Neutrophil (primary cell): ENCODE results near the gene DEAF1.

ENCODE experiments used
- H3K27ac ChIP-seq: fragments of 200-600 bp; sonication (generic); 2 replicates; pipeline ENCODE4 v1.5.1; 2016; ENCODE audit warnings: mild to moderate bottlenecking, moderate library complexity
- H3K27me3 ChIP-seq: fragments of 200-600 bp; sonication (generic); 2 replicates; pipeline ENCODE4 v1.6.0; 2016; ENCODE audit warnings: mild to moderate bottlenecking
- H3K36me3 ChIP-seq: fragments of 200-600 bp; sonication (generic); 2 replicates; pipeline ENCODE4 v1.5.1; 2017
- H3K4me1 ChIP-seq, 2 experiments: fragments of 200-600 bp in 1 of 2; sonication (generic) in 1 of 2; 1 replicate in 1 of 2; 2 replicates in 1 of 2; pipeline versions ENCODE4 v1.5.1 to v1.6.1; 2013 to 2016; ENCODE audit warnings: low read depth in 1 of 2, low read length in 1 of 2, mild to moderate bottlenecking in 1 of 2, moderate library complexity in 1 of 2; ENCODE audit not compliant: control insufficient read depth in 1 of 2, insufficient read depth in 1 of 2
- H3K4me3 ChIP-seq, 2 experiments: fragments of 200-600 bp in 1 of 2; sonication (generic) in 1 of 2; 1 replicate in 1 of 2; 2 replicates in 1 of 2; pipeline ENCODE4 v1.5.1; 2013 to 2016; ENCODE audit warnings: low read depth in 1 of 2, low read length in 1 of 2, mild to moderate bottlenecking in 1 of 2, moderate library complexity in 1 of 2
- H3K9me3 ChIP-seq: fragments of 200-600 bp; sonication (generic); 2 replicates; pipeline ENCODE4 v1.5.1; 2016
- CTCF ChIP-seq: fragments of 200-600 bp; sonication (generic); IDR thresholded peaks from 2 replicates; pipeline ENCODE4 v1.5.1; 2016; ENCODE audit warnings: antibody characterized with exemption

DEAF1 gene

DNA sequence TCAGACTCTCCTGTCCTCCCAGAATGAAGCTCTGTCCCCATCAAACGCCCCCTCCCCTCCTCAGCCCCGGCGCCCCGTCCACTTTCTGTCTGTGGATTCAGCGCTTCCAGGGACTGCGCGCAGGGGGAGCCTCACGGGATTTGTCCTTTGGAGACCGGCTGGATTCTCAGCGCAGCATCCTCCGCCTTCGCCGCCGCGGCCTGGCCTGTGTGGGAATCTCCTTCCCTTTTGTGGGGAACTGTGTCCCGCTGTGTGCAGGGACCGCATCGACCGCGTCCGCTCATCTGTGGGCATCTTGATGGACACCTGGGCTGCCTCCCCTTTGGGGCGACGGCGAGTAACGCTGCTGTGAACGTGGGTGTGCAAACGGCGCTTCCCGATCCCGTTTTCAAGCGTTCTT, 67.0 kb downstream of the DEAF1 start:
- no peak overlapping the region for H3K27ac ChIP-seq
- peaks cover 55% of the 10 kb centered on the region for H3K27me3 ChIP-seq
- H3K4me1 ChIP-seq: no peaks in the 10 kb centered on the region
- H3K9me3 ChIP-seq: no peaks in the 10 kb centered on the region
- no peaks in the 10 kb centered on the region for H3K36me3 ChIP-seq
- H3K4me3 ChIP-seq: no peak overlapping the region
- no peak for TF ChIP-seq CTCF

DNA sequence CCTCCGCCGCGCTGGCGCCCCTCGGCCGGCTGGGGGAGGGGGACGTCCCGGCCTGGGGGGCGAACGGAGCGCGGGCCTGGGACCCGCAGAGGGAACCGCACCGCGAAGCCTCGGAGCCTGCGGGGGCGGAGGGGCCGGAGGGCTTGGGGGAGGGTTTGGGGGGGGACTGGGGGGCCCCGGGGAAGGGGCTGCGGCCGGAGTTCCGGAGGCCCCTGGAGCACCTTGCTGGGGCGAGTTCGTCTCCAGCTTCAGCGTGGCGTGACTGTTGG, 67.8 kb downstream of the DEAF1 start:
- H3K4me3 ChIP-seq: no peak overlapping the region
- no peak for TF ChIP-seq CTCF
- H3K27ac ChIP-seq: no peak overlapping the region
- H3K27me3 ChIP-seq: peaks cover 55% of the 10 kb centered on the region
- H3K4me1 ChIP-seq: no peaks in the 10 kb centered on the region
- no peaks in the 10 kb centered on the region for H3K9me3 ChIP-seq
- no peaks in the 10 kb centered on the region for H3K36me3 ChIP-seq

DNA sequence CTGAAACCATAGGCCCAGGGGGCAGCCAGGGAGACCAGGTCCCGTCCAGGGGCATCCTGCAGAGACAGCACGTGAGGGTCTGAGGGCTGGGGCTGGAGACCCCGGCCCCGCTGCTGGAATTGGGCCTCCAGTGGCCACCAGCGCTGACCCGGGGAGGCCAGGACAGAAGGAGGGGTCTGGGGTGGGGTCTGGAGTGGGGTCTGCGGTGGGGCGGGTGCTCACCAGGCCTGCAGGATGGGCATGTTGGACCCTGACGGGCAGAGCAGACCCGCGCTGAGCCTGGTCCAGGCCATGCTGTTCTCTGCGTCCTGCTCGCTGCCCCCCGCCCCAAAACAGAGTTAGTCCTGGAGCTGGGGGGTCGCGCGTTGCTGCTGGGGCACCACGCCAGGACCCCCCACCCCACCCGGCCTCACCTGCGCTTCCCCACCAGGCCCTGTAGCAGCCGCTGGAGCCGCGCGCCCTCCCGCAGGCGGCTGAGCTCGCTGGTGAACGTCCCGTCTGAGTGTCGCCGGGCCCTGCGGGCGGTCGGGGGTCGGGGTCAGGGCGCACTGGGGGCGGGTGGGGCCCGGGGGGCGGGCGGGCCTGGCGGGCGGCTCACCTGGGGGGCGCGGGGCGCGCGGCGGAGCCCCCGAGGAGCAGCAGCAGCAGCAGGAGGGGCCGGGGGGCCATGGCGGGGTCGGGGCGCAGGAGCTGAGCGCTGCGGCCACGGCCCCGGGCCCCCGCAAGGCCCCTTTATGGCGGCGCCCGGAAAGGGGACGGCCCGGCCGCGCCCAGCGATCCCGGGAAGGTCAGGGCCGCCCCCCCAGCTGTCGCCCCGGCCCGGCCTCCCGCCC, 68.3 kb downstream of the DEAF1 start, which contains the start of gene SCT:
Gene SCT (minus strand): TSS at position 707 of the 833 bp plus-strand sequence. CDS start 38 bp downstream, at position 669.
- Histone ChIP-seq H3K36me3 (no peaks in the 10 kb centered on the region), H3K27me3 (peaks cover 55% of the 10 kb centered on the region), H3K27ac (no peak within 1 kb of the TSS), H3K9me3 (no peaks in the 10 kb centered on the region), H3K4me3 (no peak within 1 kb of the TSS), H3K4me1 (no peaks in the 10 kb centered on the region)
- TF ChIP-seq CTCF: no peak

DNA sequence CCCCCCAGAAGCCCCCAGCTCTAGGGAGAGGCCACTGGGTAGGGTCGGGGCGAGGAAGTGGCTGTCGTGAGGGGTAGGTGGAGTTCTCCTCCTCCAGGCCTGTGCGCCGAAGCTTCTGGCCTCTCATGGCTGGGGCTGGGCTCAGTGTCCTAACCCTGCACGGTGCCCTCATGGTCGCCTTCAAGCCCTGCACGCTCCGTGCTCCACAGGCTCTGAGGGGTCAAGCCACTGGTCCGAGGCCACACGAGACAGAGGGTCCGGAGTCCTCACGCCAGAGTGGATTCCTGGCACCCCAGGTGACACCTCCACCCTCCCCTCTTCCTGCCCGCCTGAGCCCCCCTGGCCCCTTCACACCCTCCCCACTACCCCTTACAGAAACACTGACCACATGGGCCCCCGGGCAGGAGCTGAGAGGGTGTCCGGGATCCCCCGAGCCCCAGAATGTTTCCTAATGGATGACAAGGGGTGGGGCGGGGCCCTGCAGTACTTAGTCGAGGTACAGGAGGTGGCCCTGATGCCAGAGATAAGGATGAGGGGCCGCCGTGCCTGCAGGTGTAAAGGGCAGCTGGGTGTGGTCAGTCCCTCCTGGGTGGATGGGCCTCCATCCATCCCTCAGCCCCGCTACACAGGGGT, 69.3 kb downstream of the DEAF1 start:
- no peaks in the 10 kb centered on the region for H3K9me3 ChIP-seq
- H3K27ac ChIP-seq: no peak overlapping the region
- no peak overlapping the region for H3K4me3 ChIP-seq
- no peak for TF ChIP-seq CTCF
- no peaks in the 10 kb centered on the region for H3K4me1 ChIP-seq
- peaks cover 55% of the 10 kb centered on the region for H3K27me3 ChIP-seq
- H3K36me3 ChIP-seq: no peaks in the 10 kb centered on the region

- H3K4me1 ChIP-seq: no peaks in the 10 kb centered on the region
- no peak within 1 kb of the TSS for H3K27ac ChIP-seq
- no peak within 1 kb of the TSS for H3K4me3 ChIP-seq
- TF ChIP-seq CTCF: no peak
- peaks cover 54% of the 10 kb centered on the region for H3K27me3 ChIP-seq
- H3K9me3 ChIP-seq: no peaks in the 10 kb centered on the region
- no peaks in the 10 kb centered on the region for H3K36me3 ChIP-seq
Measured at GRCh38 chr11:624705-625635, 70.1 kb downstream of the DEAF1 start, which contains the start of gene CDHR5. CDHR5 (minus strand) TSS chr11:624955; CDS start chr11:624902, 53 bp downstream.
